ENCODE results near the gene TMEM187.
A peak's percentile ranks its signal among the peaks of the same experiment; 100 is the strongest.
"Not testable (repeated sequence)": the region's sequence is repeated elsewhere in the genome, so short reads cannot be mapped to it uniquely, and the experiment has no call there.

The TMEM187 gene

GRCh38 chrX:153973127-153974002 is 811 bp downstream of the TMEM187 start:
- DNase-seq, result no peak

GRCh38 chrX:153974003-153974725 is 1.6 kb downstream of the TMEM187 start:
- peak in 1 of 2 donors; percentile 30 for DNase-seq

- DNase-seq, result no peak
Observed at GRCh38 chrX:153974726-153975286, 2.3 kb downstream of the TMEM187 start.

GRCh38 chrX:153980394-153980793 is 7.8 kb downstream of the TMEM187 start:
- DNase-seq, result peak; percentile 31 to 40

GRCh38 chrX:153981231-153981630 is 8.7 kb downstream of the TMEM187 start:
- no peak for DNase-seq

- peak; percentile 73 to 76 for DNase-seq
Observed at GRCh38 chrX:153981771-153982533, 9.4 kb downstream of the TMEM187 start.

- peak; percentile 7 to 49 for DNase-seq
Observed at GRCh38 chrX:153983321-153983801, 10.8 kb downstream of the TMEM187 start.

GRCh38 chrX:153984351-153985178 is 12.0 kb downstream of the TMEM187 start:
- DNase-seq, result peak; percentile 39 to 53

- DNase-seq, result no peak
Observed at GRCh38 chrX:153988493-153988892, 15.9 kb downstream of the TMEM187 start.

GRCh38 chrX:153989973-153990655 is 17.6 kb downstream of the TMEM187 start:
- DNase-seq, result peak in 1 of 2 donors; percentile 14

- no peak for DNase-seq
Observed at GRCh38 chrX:153991013-153991580, 18.5 kb downstream of the TMEM187 start.

GRCh38 chrX:153992180-153992579 is 19.6 kb downstream of the TMEM187 start:
- DNase-seq, result no peak

- DNase-seq, result no peak
Observed at GRCh38 chrX:153993079-153993478, 20.5 kb downstream of the TMEM187 start.

GRCh38 chrX:153993978-153994377 is 21.4 kb downstream of the TMEM187 start:
- DNase-seq, result no peak

- DNase-seq, result not testable (repeated sequence)
Observed at GRCh38 chrX:153994398-153994797, 21.8 kb downstream of the TMEM187 start.

- DNase-seq, result no peak
Observed at GRCh38 chrX:153995504-153995903, 22.9 kb downstream of the TMEM187 start.

- no peak for DNase-seq
Observed at GRCh38 chrX:153999359-154000037, 26.9 kb downstream of the TMEM187 start.

GRCh38 chrX:154000051-154000450 is 27.5 kb downstream of the TMEM187 start:
- DNase-seq, result no peak

- peak; percentile 69 to 74 for DNase-seq
Observed at GRCh38 chrX:154002215-154002719, 29.7 kb downstream of the TMEM187 start.

GRCh38 chrX:154004315-154004714 is 31.8 kb downstream of the TMEM187 start:
- no peak for DNase-seq

All from CD4-positive, alpha-beta T cell treated with Interleukin-1 beta for 1 hour (primary cell).